Fibroblast of skin of back (primary cell): Measurements from ENCODE around the gene SART3.
"Not testable (repeated sequence)": the region's sequence is repeated elsewhere in the genome, so short reads cannot be mapped to it uniquely, and the experiment has no call there.

Experiments
- DNase-seq: peaks from one replicate; pipeline ENCODE4 v3.0.0-alpha.2; 2013

SART3 gene

GRCh38 chr12:108519558-108519957 is 41.4 kb downstream of the SART3 start:
- DNase-seq = no peak

GRCh38 chr12:108518716-108519496 is 42.1 kb downstream of the SART3 start:
- no peak for DNase-seq

- DNase-seq = no peak
Observed at GRCh38 chr12:108518101-108518715, 42.8 kb downstream of the SART3 start.

- DNase-seq = no peak
Observed at GRCh38 chr12:108517288-108518100, 43.5 kb downstream of the SART3 start.

GRCh38 chr12:108516511-108517275 is 44.3 kb downstream of the SART3 start:
- peak; percentile 26 for DNase-seq

GRCh38 chr12:108515916-108516315 is 45.1 kb downstream of the SART3 start:
- no peak for DNase-seq

GRCh38 chr12:108514973-108515814 is 45.8 kb downstream of the SART3 start, which contains the start of gene FICD:
FICD (plus strand) TSS chr12:108515277; CDS start chr12:108516973, 1,696 bp downstream.
- DNase-seq = peak; percentile 99

- DNase-seq = no peak
Observed at GRCh38 chr12:108514468-108514972, 46.5 kb downstream of the SART3 start.

GRCh38 chr12:108511633-108512540 is 49.1 kb downstream of the SART3 start:
- DNase-seq = peak; percentile 63

GRCh38 chr12:108510836-108511235 is 50.1 kb downstream of the SART3 start:
- no peak for DNase-seq

GRCh38 chr12:108509806-108510205 is 51.2 kb downstream of the SART3 start:
- DNase-seq = no peak

GRCh38 chr12:108507971-108508642 is 52.9 kb downstream of the SART3 start:
- no peak for DNase-seq

- DNase-seq = no peak
Observed at GRCh38 chr12:108505129-108505528, 55.8 kb downstream of the SART3 start.

- no peak for DNase-seq
Observed at GRCh38 chr12:108502922-108503321, 58.1 kb downstream of the SART3 start.

GRCh38 chr12:108498136-108498535 is 62.8 kb downstream of the SART3 start:
- DNase-seq = no peak

GRCh38 chr12:108495823-108496579 is 65.0 kb downstream of the SART3 start:
- DNase-seq = no peak

GRCh38 chr12:108495054-108495453 is 65.9 kb downstream of the SART3 start:
- DNase-seq = peak; percentile 23

- no peak for DNase-seq
Observed at GRCh38 chr12:108491256-108491655, 69.7 kb downstream of the SART3 start.

GRCh38 chr12:108487029-108487428 is 73.9 kb downstream of the SART3 start:
- not testable (repeated sequence) for DNase-seq
